Transverse colon (tissue), 4 donors: ENCODE results near the gene SFXN4. TPM values are rescaled to one million over a fixed set of nuclear protein-coding genes. Genes with fewer than 3 reads are reported as not detected.

Experiments
- DNase-seq: peaks from one replicate; pipeline ENCODE4 v3.0.0-alpha.2; 2019
- H3K27ac ChIP-seq, 4 donors: fragments of 200-600 bp; sonication (generic); 2 replicates each; pipeline ENCODE4 v1.5.1; 2016 to 2018; ENCODE audit warnings: inconsistent platforms in 4 of 4
- H3K27me3 ChIP-seq: fragments of 200-600 bp; sonication (generic); 2 replicates; pipeline ENCODE4 v1.5.1; 2017; ENCODE audit warnings: inconsistent platforms
- H3K36me3 ChIP-seq, 4 donors: fragments of 200-600 bp; sonication (generic); 2 replicates each; pipeline ENCODE4 v1.5.1; 2017 to 2019; ENCODE audit warnings: inconsistent platforms in 4 of 4
- H3K4me1 ChIP-seq, 4 donors: fragments of 200-600 bp; sonication (generic); 2 replicates each; pipeline ENCODE4 v1.5.1; 2017 to 2020; ENCODE audit warnings: inconsistent platforms in 4 of 4
- H3K4me3 ChIP-seq, 4 donors: fragments of 200-600 bp; sonication (generic); 1 replicate in 1 of 4; 2 replicates in 3 of 4; pipeline versions ENCODE4 v1.5.1 to v1.6.1; 2017 to 2019; ENCODE audit warnings: inconsistent platforms in 4 of 4
- H3K9me3 ChIP-seq, 2 donors: fragments of 200-600 bp; sonication (generic); 2 replicates each; pipeline ENCODE4 v1.5.1; 2017 to 2019; ENCODE audit warnings: inconsistent platforms in 2 of 2
- EP300 ChIP-seq: sonication (generic); formaldehyde crosslinking; IDR thresholded peaks from one replicate; pipeline ENCODE4 v1.6.1; 2017; ENCODE audit warnings: antibody characterized with exemption, low read depth
- POLR2A ChIP-seq: fragments of 450-650 bp; IDR thresholded peaks from one replicate; pipeline ENCODE4 v1.6.1; 2016; ENCODE audit warnings: antibody characterized with exemption, mild to moderate bottlenecking, moderate library complexity
- POLR2AphosphoS5 ChIP-seq, 3 donors: sonication (generic); formaldehyde crosslinking; IDR thresholded peaks; one replicate each; pipeline ENCODE4 v1.6.1; 2016; ENCODE audit warnings: antibody characterized with exemption in 3 of 3
- WGBS, 2 donors: methylation state at CpG; one replicate each; pipeline ENCODE4 v1.1.5; 2018; ENCODE audit warnings: low coverage in 1 of 2; 5-methylcytosine and 5-hydroxymethylcytosine counted together
- in situ Hi-C, 4 donors: fragments of 200-750 bp; cut with MboI; loops; one replicate each; pipeline versions ENCODE4 v1.15.0 to v1.15.1; 2017; ENCODE audit warnings: low sequenced_read_pairs in 3 of 4, low pct_ligation_motif_present in 1 of 4, low pct_unique_long_range_greater_than_20kb in 1 of 4
- intact Hi-C: fragments of 100-400 bp; cut with DNase I; formaldehyde crosslinking; loops from one replicate; pipeline ENCODE4 v1.15.1; 2023; ENCODE audit warnings: low total_unique reads
- total RNA-seq, 4 donors: library from RNA; depleted of rRNA; stranded (reverse); fragments of >200 nt; gene quantifications; one replicate each; pipeline ENCODE4 v1.1.0, GENCODE V29; 2016
- TF ChIP-seq, protein P1 (sequence below), 5 experiments: fragments of 200-600 bp in 3 of 5; fragments of 450-650 bp in 2 of 5; sonication (generic) in 3 of 5; IDR thresholded peaks; 1 replicate in 2 of 5; 2 replicates in 3 of 5; pipeline ENCODE4 v1.5.1; 2016 to 2017; ENCODE audit warnings: antibody characterized with exemption in 5 of 5, inconsistent platforms in 3 of 5, mild to moderate bottlenecking in 2 of 5, moderate library complexity in 1 of 5

The SFXN4 gene
- total RNA-seq, 4 donors from 2014 or later = 15.0 to 61.3 (median 27.7) TPM

DNA sequence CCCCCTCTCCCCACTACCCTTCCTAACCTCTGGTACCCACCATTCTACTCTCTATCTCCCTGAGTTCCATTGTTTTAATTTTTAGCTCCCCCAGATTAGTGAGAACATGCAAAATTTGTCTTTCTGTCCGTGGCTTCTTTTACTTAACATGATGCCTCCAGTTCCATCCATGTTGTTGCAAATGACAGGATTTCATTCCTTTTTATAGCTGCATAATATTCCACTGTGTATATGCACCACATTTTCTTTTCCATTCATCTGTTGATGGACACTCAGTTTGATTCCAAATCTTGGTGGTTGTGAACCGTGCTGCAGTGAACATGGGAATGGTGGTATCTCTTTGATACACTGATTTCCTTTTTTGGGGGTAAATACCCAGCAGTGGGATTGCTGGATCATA is 39.6 kb downstream of the SFXN4 start:
- H3K36me3 ChIP-seq = peaks cover 0 to 57% (median 22%) of the 10 kb centered on the region in 4 donors
- TF ChIP-seq EP300 = no peak
- TF ChIP-seq POLR2AphosphoS5 (IDR thresholded peaks at IDR 0.05) = no peak
- TF ChIP-seq, protein P1, sequence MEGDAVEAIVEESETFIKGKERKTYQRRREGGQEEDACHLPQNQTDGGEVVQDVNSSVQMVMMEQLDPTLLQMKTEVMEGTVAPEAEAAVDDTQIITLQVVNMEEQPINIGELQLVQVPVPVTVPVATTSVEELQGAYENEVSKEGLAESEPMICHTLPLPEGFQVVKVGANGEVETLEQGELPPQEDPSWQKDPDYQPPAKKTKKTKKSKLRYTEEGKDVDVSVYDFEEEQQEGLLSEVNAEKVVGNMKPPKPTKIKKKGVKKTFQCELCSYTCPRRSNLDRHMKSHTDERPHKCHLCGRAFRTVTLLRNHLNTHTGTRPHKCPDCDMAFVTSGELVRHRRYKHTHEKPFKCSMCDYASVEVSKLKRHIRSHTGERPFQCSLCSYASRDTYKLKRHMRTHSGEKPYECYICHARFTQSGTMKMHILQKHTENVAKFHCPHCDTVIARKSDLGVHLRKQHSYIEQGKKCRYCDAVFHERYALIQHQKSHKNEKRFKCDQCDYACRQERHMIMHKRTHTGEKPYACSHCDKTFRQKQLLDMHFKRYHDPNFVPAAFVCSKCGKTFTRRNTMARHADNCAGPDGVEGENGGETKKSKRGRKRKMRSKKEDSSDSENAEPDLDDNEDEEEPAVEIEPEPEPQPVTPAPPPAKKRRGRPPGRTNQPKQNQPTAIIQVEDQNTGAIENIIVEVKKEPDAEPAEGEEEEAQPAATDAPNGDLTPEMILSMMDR (IDR thresholded peaks at IDR 0.05) = no peak
- TF ChIP-seq POLR2A = no peak
- DNase-seq = no peak
- H3K27me3 ChIP-seq = no peaks in the 10 kb centered on the region
- 97 to 100% methylated on average over 2 of the region's 2 CpGs for WGBS, 2 donors
- in situ Hi-C loops (loop anchor here in 1 of 4 donors (25.0 kb wide), 1 partner anchor 89 kb away; the partner anchor contains the start of gene NANOS1), intact Hi-C loops (no loop called here)
- no peaks in the 10 kb centered on the region for H3K9me3 ChIP-seq
- H3K27ac ChIP-seq = no peak overlapping the region
- no peak overlapping the region for H3K4me3 ChIP-seq
- peaks cover 0 to 3% (median under 1%) of the 10 kb centered on the region in 4 donors for H3K4me1 ChIP-seq

- DNase-seq = no peak
- no peak for TF ChIP-seq POLR2A
- TF ChIP-seq EP300 = no peak
- TF ChIP-seq, protein P1 (IDR thresholded peaks at IDR 0.05) = no peak
- TF ChIP-seq POLR2AphosphoS5 (IDR thresholded peaks at IDR 0.05) = no peak
- in situ Hi-C loops (no loop called here), intact Hi-C loops (no loop called here)
- Histone ChIP-seq H3K4me1 (no peaks in the 10 kb centered on the region), H3K36me3 (peaks cover 0 to 54% (median 27%) of the 10 kb centered on the region in 4 donors), H3K27ac (peak overlapping the region; percentile 5 to 54 (median 37)), H3K9me3 (no peaks in the 10 kb centered on the region), H3K4me3 (no peak overlapping the region), H3K27me3 (no peaks in the 10 kb centered on the region)
- WGBS, 2 donors = 95% methylated on average over 2 of the region's 2 CpGs; no CpG with 5 or more reads in 1 of the 2 donors
Observed at GRCh38 chr10:119120875-119121274, 44.6 kb downstream of the SFXN4 start.

GRCh38 chr10:119120413-119120867 is 45.1 kb downstream of the SFXN4 start:
- Histone ChIP-seq H3K36me3 (peaks cover 0 to 50% (median 25%) of the 10 kb centered on the region in 4 donors), H3K4me1 (no peaks in the 10 kb centered on the region), H3K27ac (peak overlapping the region; percentile 5 to 54 (median 37)), H3K4me3 (no peak overlapping the region), H3K9me3 (no peaks in the 10 kb centered on the region), H3K27me3 (no peaks in the 10 kb centered on the region)
- TF ChIP-seq POLR2A (no peak), POLR2AphosphoS5 (IDR thresholded peaks at IDR 0.05) (no peak), EP300 (no peak)
- TF ChIP-seq, protein P1 (IDR thresholded peaks at IDR 0.05) = no peak
- no peak for DNase-seq
- intact Hi-C loops = no loop called here
- in situ Hi-C loops = no loop called here
- WGBS, 2 donors = 73 to 89% methylated on average over 4 of the region's 4 CpGs

DNA sequence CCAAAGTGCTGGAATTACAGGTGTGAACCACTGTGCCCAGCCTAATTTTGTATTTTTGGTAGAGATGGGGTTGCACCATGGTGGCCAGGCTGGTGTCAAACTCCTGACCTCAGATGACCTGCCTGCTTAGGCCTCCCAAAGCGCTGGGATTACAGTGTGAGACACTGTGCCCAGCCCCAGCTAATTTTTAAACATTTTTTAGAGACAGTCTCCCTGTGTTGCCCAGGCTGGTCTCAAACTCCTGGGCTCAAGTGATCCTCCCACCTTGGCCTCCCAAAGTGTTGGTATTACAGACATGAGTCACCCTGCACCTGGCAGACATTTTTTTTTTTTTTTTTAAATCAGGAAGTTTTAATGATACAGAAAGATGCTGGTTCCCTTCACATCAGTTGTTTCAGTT is 46.1 kb downstream of the SFXN4 start:
- intact Hi-C loops = no loop called here
- DNase-seq = no peak
- Histone ChIP-seq H3K4me3 (no peak overlapping the region), H3K4me1 (peaks cover 0 to 6% (median 0%) of the 10 kb centered on the region in 4 donors), H3K9me3 (no peaks in the 10 kb centered on the region), H3K36me3 (peaks cover 0 to 46% (median 20%) of the 10 kb centered on the region in 4 donors), H3K27ac (no peak overlapping the region), H3K27me3 (no peaks in the 10 kb centered on the region)
- 94% methylated on average over 1 of the region's 1 CpG; no CpG with 5 or more reads in 1 of the 2 donors for WGBS, 2 donors
- in situ Hi-C loops = no loop called here
- TF ChIP-seq, protein P1 (IDR thresholded peaks at IDR 0.05) = no peak
- TF ChIP-seq POLR2A (no peak), EP300 (no peak), POLR2AphosphoS5 (IDR thresholded peaks at IDR 0.05) (no peak)
